ENCODE results near the gene CNTNAP5. TPM values are rescaled to one million over a fixed set of nuclear protein-coding genes. Genes with fewer than 3 reads are reported as not detected.

Gene CNTNAP5
- total and polyA plus RNA-seq, 2 of the 8 experiments (the other 6 are each of a cell fraction or from before 2014, with no cell fraction given) = 0.11 to 0.76 TPM

- H3K9ac ChIP-seq (replicated peaks in 1 of 4; ENCODE audit: extremely low read depth in 1 of 4, low read depth in 3 of 4, low read length in 3 of 4) = no peak overlapping the region
- POLR2A ChIA-PET (ENCODE audit: partially characterized antibody) = no interaction called here
Measured at GRCh38 chr2:124165698-124166097, 140.6 kb downstream of the CNTNAP5 start.

More at GRCh38 chr2:124165698-124166097, 140.6 kb downstream of the CNTNAP5 start:
- Histone ChIP-seq H2BK12ac (ENCODE audit: low read depth, low read length) (no peak overlapping the region), H3K36me3 (ENCODE audit: control insufficient read depth in 2 of 4, insufficient read depth in 4 of 4, low read length in 3 of 4) (no peaks in the 10 kb centered on the region), H4K20me1 (replicated peaks in 1 of 2; ENCODE audit: control insufficient read depth in 1 of 2, insufficient read depth in 2 of 2, low read length in 2 of 2) (no peaks in the 10 kb centered on the region), H3K23me2 (ENCODE audit: low read depth, low read length) (no peaks in the 10 kb centered on the region), H3K23ac (ENCODE audit: insufficient read length) (no peak overlapping the region), H4K8ac (ENCODE audit: extremely low read depth, insufficient read depth, low read length) (no peak overlapping the region), H2BK120ac (replicated peaks; ENCODE audit: low read depth, low read length) (no peak overlapping the region), H2BK15ac (ENCODE audit: low read length) (no peak overlapping the region), H2BK20ac (ENCODE audit: low read length) (no peak overlapping the region), H3K79me2 (ENCODE audit: control insufficient read depth in 1 of 2, insufficient read depth in 2 of 2, low read length in 2 of 2) (no peaks in the 10 kb centered on the region), H3K27ac (ENCODE audit: low read depth, low read length) (no peak overlapping the region), H2BK5ac (ENCODE audit: low read depth, low read length) (no peak overlapping the region), H3K79me1 (ENCODE audit: low read depth, low read length) (no peaks in the 10 kb centered on the region), H4K91ac (replicated peaks; ENCODE audit: insufficient read length, low read length) (no peak overlapping the region), H3K4ac (replicated peaks; ENCODE audit: insufficient read length, low read depth, low read length) (no peak overlapping the region), H4K5ac (ENCODE audit: insufficient read length, low read depth, low read length) (no peak overlapping the region), H3K4me3 (ENCODE audit: extremely low read depth in 1 of 4, insufficient read depth in 2 of 4, low read depth in 3 of 4, low read length in 4 of 4) (no peak overlapping the region), H3K4me1 (replicated peaks in 1 of 4; ENCODE audit: control insufficient read depth in 3 of 4, insufficient read depth in 4 of 4, low read length in 3 of 4) (peaks cover 0 to 11% (median 1%) of the 10 kb centered on the region in 4 experiments; a peak in 2 of 7 replicates), H2AK5ac (ENCODE audit: low read depth, low read length) (no peak overlapping the region), H3K14ac (ENCODE audit: insufficient read length) (no peak overlapping the region), H3K56ac (replicated peaks; ENCODE audit: insufficient read length, low read depth, low read length) (no peak overlapping the region), H3K4me2 (ENCODE audit: insufficient read depth in 1 of 2, low read depth in 2 of 2, low read length in 2 of 2) (no peak overlapping the region), H3K27me3 (replicated peaks in 1 of 4; ENCODE audit: control insufficient read depth in 3 of 4, extremely low read depth in 1 of 4, insufficient read depth in 3 of 4, low read length in 3 of 4) (no peaks in the 10 kb centered on the region; a peak in 1 of 7 replicates), H3K9me3 (ENCODE audit: insufficient read depth in 2 of 2, low read depth in 1 of 2, low read length in 1 of 2) (no peaks in the 10 kb centered on the region), H2AFZ (ENCODE audit: low read length) (no peak overlapping the region), H3K18ac (ENCODE audit: extremely low read depth, low read length) (no peak overlapping the region)
- CTCF ChIA-PET (ENCODE audit: partially characterized antibody) = interaction anchor here (0.5 kb wide), 1 partner anchor 258 kb away, joined by 3 read pairs; no protein-coding TSS in a partner anchor
- 96% methylated on average over 6 of the region's 6 CpGs; no CpG with 5 or more reads in 1 of the 2 experiments for WGBS, 2 experiments (ENCODE audit: extremely low coverage in 1 of 2, insufficient coverage in 1 of 2, insufficient read length in 1 of 2, insufficient replicate concordance in 2 of 2, low coverage in 1 of 2, low lambda C conversion rate in 2 of 2, missing lambda C conversion rate in 1 of 2)
- DNase-seq (ENCODE audit: low read depth in 1 of 2, low spot score in 2 of 2) (no peak), FAIRE-seq (no peak)

All from H1 (cell line).